ENCODE results near the gene ADARB2. TPM values are rescaled to one million over a fixed set of nuclear protein-coding genes. Genes with fewer than 3 reads are reported as not detected.
A peak's percentile ranks its signal among the peaks of the same experiment; 100 is the strongest.

Gene ADARB2
- total and polyA plus RNA-seq, 2 experiments from 2014 or later, result 1.6 to 3.1 TPM

- DNase-seq (ENCODE audit: low read depth in 1 of 2, low spot score in 1 of 2), result no peak
- H3K4me3 ChIP-seq, result no peak overlapping the region
- TF ChIP-seq CTCF (IDR thresholded peaks at IDR 0.05; ENCODE audit: low read depth, low read length), result no peak
- no peaks in the 10 kb centered on the region for H3K36me3 ChIP-seq
- H3K9me3 ChIP-seq (ENCODE audit: low read depth), result no peaks in the 10 kb centered on the region
- peaks cover 3% of the 10 kb centered on the region for H3K27me3 ChIP-seq
- H3K27ac ChIP-seq, result no peak overlapping the region
- peaks cover 15% of the 10 kb centered on the region for H3K4me1 ChIP-seq (ENCODE audit: low read depth)
Measured at GRCh38 chr10:1563028-1563427, 174.3 kb downstream of the ADARB2 start.

- H3K4me3 ChIP-seq, result no peak overlapping the region
- no peak for DNase-seq (ENCODE audit: low read depth in 1 of 2, low spot score in 1 of 2)
- H3K9me3 ChIP-seq (ENCODE audit: low read depth), result no peaks in the 10 kb centered on the region
- no peak overlapping the region for H3K27ac ChIP-seq
- no peaks in the 10 kb centered on the region for H3K27me3 ChIP-seq
- H3K36me3 ChIP-seq, result no peaks in the 10 kb centered on the region
- peaks cover 20% of the 10 kb centered on the region for H3K4me1 ChIP-seq (ENCODE audit: low read depth)
- no peak for TF ChIP-seq CTCF (IDR thresholded peaks at IDR 0.05; ENCODE audit: low read depth, low read length)
Measured at GRCh38 chr10:1561731-1562337, 175.5 kb downstream of the ADARB2 start.

GRCh38 chr10:1560535-1561192 is 176.7 kb downstream of the ADARB2 start:
- Histone ChIP-seq H3K27me3 (no peaks in the 10 kb centered on the region), H3K36me3 (no peaks in the 10 kb centered on the region), H3K27ac (peak overlapping the region; percentile 30), H3K4me1 (ENCODE audit: low read depth) (peaks cover 20% of the 10 kb centered on the region), H3K9me3 (ENCODE audit: low read depth) (no peaks in the 10 kb centered on the region), H3K4me3 (no peak overlapping the region)
- no peak for TF ChIP-seq CTCF (IDR thresholded peaks at IDR 0.05; ENCODE audit: low read depth, low read length)
- no peak for DNase-seq (ENCODE audit: low read depth in 1 of 2, low spot score in 1 of 2)

GRCh38 chr10:1559761-1560160 is 177.6 kb downstream of the ADARB2 start:
- DNase-seq (ENCODE audit: low read depth in 1 of 2, low spot score in 1 of 2), result no peak
- H3K27me3 ChIP-seq, result no peaks in the 10 kb centered on the region

GRCh38 chr10:1559311-1559710 is 178.0 kb downstream of the ADARB2 start:
- Histone ChIP-seq H3K27ac (no peak overlapping the region), H3K36me3 (no peaks in the 10 kb centered on the region), H3K9me3 (ENCODE audit: low read depth) (no peaks in the 10 kb centered on the region), H3K4me1 (ENCODE audit: low read depth) (peaks cover 20% of the 10 kb centered on the region), H3K4me3 (no peak overlapping the region), H3K27me3 (no peaks in the 10 kb centered on the region)
- no peak for TF ChIP-seq CTCF (IDR thresholded peaks at IDR 0.05; ENCODE audit: low read depth, low read length)
- no peak for DNase-seq (ENCODE audit: low read depth in 1 of 2, low spot score in 1 of 2)

More at GRCh38 chr10:1559761-1560160, 177.6 kb downstream of the ADARB2 start:
- H3K4me1 ChIP-seq (ENCODE audit: low read depth), result peaks cover 20% of the 10 kb centered on the region
- no peak overlapping the region for H3K27ac ChIP-seq
- H3K36me3 ChIP-seq, result no peaks in the 10 kb centered on the region
- no peak for TF ChIP-seq CTCF (IDR thresholded peaks at IDR 0.05; ENCODE audit: low read depth, low read length)
- H3K9me3 ChIP-seq (ENCODE audit: low read depth), result no peaks in the 10 kb centered on the region
- no peak overlapping the region for H3K4me3 ChIP-seq
